GM21528 (cell line): ENCODE data around the gene G6PC3.
"Not testable (repeated sequence)": the region's sequence is repeated elsewhere in the genome, so short reads cannot be mapped to it uniquely, and the experiment has no call there.

ENCODE experiments used
- ATAC-seq: cut with Tn5 transposase; IDR thresholded peaks from one replicate; pipeline ENCODE4 v1.9.1; 2021; ENCODE audit warnings: mild to moderate bottlenecking, moderate library complexity; ENCODE audit not compliant: unreplicated experiment, low FRiP score

The G6PC3 gene

GRCh38 chr17:44082256-44082927 is 11.9 kb downstream of the G6PC3 start:
- no peak for ATAC-seq

GRCh38 chr17:44083250-44083849 is 12.8 kb downstream of the G6PC3 start:
- no peak for ATAC-seq

GRCh38 chr17:44084131-44084538 is 13.6 kb downstream of the G6PC3 start:
- ATAC-seq = no peak

- no peak for ATAC-seq
Measured at GRCh38 chr17:44084921-44085320, 14.4 kb downstream of the G6PC3 start.

GRCh38 chr17:44085908-44086307 is 15.4 kb downstream of the G6PC3 start:
- ATAC-seq = no peak

- no peak for ATAC-seq
Measured at GRCh38 chr17:44086364-44087311, 16.1 kb downstream of the G6PC3 start.

- ATAC-seq = no peak
Measured at GRCh38 chr17:44087319-44087718, 16.8 kb downstream of the G6PC3 start.

GRCh38 chr17:44088254-44088653 is 17.7 kb downstream of the G6PC3 start:
- no peak for ATAC-seq

- ATAC-seq = no peak
Measured at GRCh38 chr17:44091200-44091997, 20.9 kb downstream of the G6PC3 start.

- ATAC-seq = no peak
Measured at GRCh38 chr17:44092051-44092450, 21.5 kb downstream of the G6PC3 start.

GRCh38 chr17:44093231-44093900 is 22.8 kb downstream of the G6PC3 start:
- no peak for ATAC-seq

- no peak for ATAC-seq
Measured at GRCh38 chr17:44094701-44095387, 24.3 kb downstream of the G6PC3 start.

- no peak for ATAC-seq
Measured at GRCh38 chr17:44095388-44095646, 24.8 kb downstream of the G6PC3 start.

GRCh38 chr17:44095647-44096496 is 25.3 kb downstream of the G6PC3 start:
- ATAC-seq = no peak

GRCh38 chr17:44097110-44097958 is 26.8 kb downstream of the G6PC3 start:
- ATAC-seq = no peak

- ATAC-seq = not testable (repeated sequence)
Measured at GRCh38 chr17:44101858-44102257, 31.3 kb downstream of the G6PC3 start.

- ATAC-seq = no peak
Measured at GRCh38 chr17:44102849-44103622, 32.5 kb downstream of the G6PC3 start.
